HEK293 (cell line): ENCODE data around the gene UFC1.

Experiments
- CTCF ChIA-PET: fragments of 350-600 bp; formaldehyde crosslinking; extraction: SDS; loops from one replicate; lab custom pipeline; 2021; ENCODE audit warnings: antibody characterized with exemption; lab: Yijun Ruan, JAX
- POLR2A ChIA-PET: fragments of 300-600 bp; formaldehyde crosslinking; extraction: SDS; loops from one replicate; lab custom pipeline; 2020; ENCODE audit warnings: antibody characterized with exemption, inconsistent platforms; lab: Yijun Ruan, JAX
- H3K27ac ChIP-seq: fragments of 200-500 bp; sonication (Bioruptor generic); 2 replicates; pipeline ENCODE4 v1.5.1; 2014; ENCODE audit warnings: low read depth, low read length, control low read depth, inconsistent platforms; ENCODE audit errors: extremely low read depth
- H3K36me3 ChIP-seq, 2 experiments: fragments of 200-500 bp in 1 of 2; sonication (Bioruptor generic) in 1 of 2; 1 replicate in 1 of 2; 2 replicates in 1 of 2; pipeline ENCODE4 v1.5.1; 2014 to 2017; ENCODE audit warnings: inconsistent platforms in 2 of 2, low read length in 2 of 2; ENCODE audit not compliant: control insufficient read depth in 2 of 2, insufficient read depth in 1 of 2
- H3K4me1 ChIP-seq: fragments of 200-500 bp; sonication (Bioruptor generic); 2 replicates; pipeline ENCODE4 v1.5.1; 2014; ENCODE audit warnings: mild to moderate bottlenecking, low read length, inconsistent platforms; ENCODE audit not compliant: control insufficient read depth, insufficient read depth
- H3K4me3 ChIP-seq: 2 replicates; pipeline ENCODE4 v1.5.1; 2011; ENCODE audit warnings: low read depth, mild to moderate bottlenecking, control low read depth, low read length, moderate library complexity
- H3K9me3 ChIP-seq: fragments of 200-500 bp; sonication (Bioruptor generic); 2 replicates; pipeline ENCODE4 v1.5.1; 2014; ENCODE audit warnings: low read depth, low read length, inconsistent platforms; ENCODE audit not compliant: control insufficient read depth, insufficient read depth
- MYNN ChIP-seq: fragments of 450-650 bp; formaldehyde crosslinking; IDR thresholded peaks from 2 replicates; pipeline ENCODE4 v1.5.1; 2016; ENCODE audit warnings: missing biosample characterization, missing genetic modification characterization, borderline replicate concordance
- OSR2 ChIP-seq: fragments of 450-650 bp; formaldehyde crosslinking; IDR thresholded peaks from 2 replicates; pipeline ENCODE4 v1.5.1; 2016; ENCODE audit warnings: missing biosample characterization, missing genetic modification characterization
- OVOL3 ChIP-seq: fragments of 450-650 bp; formaldehyde crosslinking; IDR thresholded peaks from 2 replicates; pipeline ENCODE4 v1.5.1; 2016; ENCODE audit warnings: missing biosample characterization, missing genetic modification characterization
- PBX3 ChIP-seq: sonication (generic); formaldehyde crosslinking; IDR thresholded peaks from 2 replicates; pipeline ENCODE4 v1.8.1; 2022; ENCODE audit warnings: mild to moderate bottlenecking, moderate library complexity, missing genetic modification reagents
- PRDM4 ChIP-seq: fragments of 450-650 bp; formaldehyde crosslinking; IDR thresholded peaks from 2 replicates; pipeline ENCODE4 v1.5.1; 2017; ENCODE audit warnings: missing biosample characterization, missing genetic modification characterization
- RBAK ChIP-seq: fragments of 450-650 bp; formaldehyde crosslinking; IDR thresholded peaks from 2 replicates; pipeline ENCODE4 v1.5.1; 2016; ENCODE audit warnings: missing biosample characterization, missing genetic modification characterization
- REST ChIP-seq: fragments of 450-650 bp; formaldehyde crosslinking; IDR thresholded peaks from 2 replicates; pipeline ENCODE4 v1.5.1; 2016; ENCODE audit warnings: missing biosample characterization, missing genetic modification characterization
- SETDB1 ChIP-seq: IDR thresholded peaks from one replicate; pipeline ENCODE4 v1.6.1; 2017; ENCODE audit warnings: mild to moderate bottlenecking, low read length, moderate library complexity, mixed read lengths; ENCODE audit not compliant: insufficient read length
- SP2 ChIP-seq: fragments of 450-650 bp; formaldehyde crosslinking; IDR thresholded peaks from 2 replicates; pipeline ENCODE4 v1.5.1; 2016; ENCODE audit warnings: missing biosample characterization, missing genetic modification characterization
- ZBTB17 ChIP-seq: fragments of 450-650 bp; formaldehyde crosslinking; IDR thresholded peaks from 2 replicates; pipeline ENCODE4 v1.5.1; 2016; ENCODE audit warnings: missing biosample characterization, missing genetic modification characterization
- ZBTB20 ChIP-seq: fragments of 450-650 bp; formaldehyde crosslinking; IDR thresholded peaks from 2 replicates; pipeline ENCODE4 v1.5.1; 2016; ENCODE audit warnings: missing biosample characterization, missing genetic modification characterization
- ZBTB21 ChIP-seq: fragments of 450-650 bp; formaldehyde crosslinking; IDR thresholded peaks from 2 replicates; pipeline ENCODE4 v1.5.1; 2017; ENCODE audit warnings: missing biosample characterization, missing genetic modification characterization
- ZNF140 ChIP-seq: fragments of 450-650 bp; formaldehyde crosslinking; IDR thresholded peaks from 2 replicates; pipeline ENCODE4 v1.5.1; 2016; ENCODE audit warnings: missing biosample characterization, missing genetic modification characterization
- ZNF155 ChIP-seq: fragments of 450-650 bp; formaldehyde crosslinking; IDR thresholded peaks from 2 replicates; pipeline ENCODE4 v1.5.1; 2016; ENCODE audit warnings: missing biosample characterization, missing genetic modification characterization
- ZNF174 ChIP-seq: fragments of 450-650 bp; formaldehyde crosslinking; IDR thresholded peaks from 2 replicates; pipeline ENCODE4 v1.5.0; 2017; ENCODE audit warnings: missing biosample characterization, mild to moderate bottlenecking, missing genetic modification characterization
- ZNF221 ChIP-seq: fragments of 450-650 bp; formaldehyde crosslinking; IDR thresholded peaks from 2 replicates; pipeline ENCODE4 v1.5.1; 2017; ENCODE audit warnings: missing biosample characterization, missing genetic modification characterization, borderline replicate concordance
- ZNF362 ChIP-seq: fragments of 450-650 bp; formaldehyde crosslinking; IDR thresholded peaks from 2 replicates; pipeline ENCODE4 v1.5.1; 2016; ENCODE audit warnings: missing biosample characterization, missing genetic modification characterization
- ZNF488 ChIP-seq: fragments of 450-650 bp; formaldehyde crosslinking; IDR thresholded peaks from 2 replicates; pipeline ENCODE4 v1.5.1; 2016; ENCODE audit warnings: missing biosample characterization, missing genetic modification characterization
- ZNF510 ChIP-seq: fragments of 450-650 bp; formaldehyde crosslinking; IDR thresholded peaks from 2 replicates; pipeline ENCODE4 v1.5.1; 2018; ENCODE audit warnings: mild to moderate bottlenecking, missing genetic modification characterization, missing biosample characterization; ENCODE audit not compliant: insufficient replicate concordance
- ZNF558 ChIP-seq: fragments of 450-650 bp; formaldehyde crosslinking; IDR thresholded peaks from 2 replicates; pipeline ENCODE4 v1.5.1; 2016; ENCODE audit warnings: missing biosample characterization, missing genetic modification characterization
- ZNF768 ChIP-seq: fragments of 450-650 bp; formaldehyde crosslinking; IDR thresholded peaks from 2 replicates; pipeline ENCODE4 v1.5.1; 2018; ENCODE audit warnings: missing biosample characterization, mild to moderate bottlenecking, missing genetic modification characterization
- ZSCAN5A ChIP-seq: fragments of 450-650 bp; formaldehyde crosslinking; IDR thresholded peaks from 2 replicates; pipeline ENCODE4 v1.5.1; 2016; ENCODE audit warnings: missing biosample characterization, missing genetic modification characterization

The UFC1 gene

GRCh38 chr1:161198194-161198896 is 44.6 kb downstream of the UFC1 start (continued):
- peak; percentile 32; the same call in 1 of the 2 replicates for TF ChIP-seq REST (tag by site-specific recombination)
- 0 out of 2 replicates have a peak, but pooled peaks have one; percentile 44 for TF ChIP-seq PBX3 (CRISPR knock-in tag)

- CTCF ChIA-PET, result interaction anchor here (0.7 to 1.9 kb wide), 7 partner anchors 10 to 183 kb away, joined by 3 to 14 read pairs (median 4); no protein-coding TSS in a partner anchor
- TF ChIP-seq ZNF768 (tag by site-specific recombination) (no peak), ZNF155 (tag by site-specific recombination) (no peak), ZBTB20 (tag by site-specific recombination) (0 out of 2 replicates have a peak, but pooled peaks have one; percentile 7), SETDB1 (no peak), PRDM4 (tag by site-specific recombination) (no peak), ZNF362 (tag by site-specific recombination) (peak; percentile 48; the same call in 1 of the 2 replicates), ZNF558 (0 out of 2 replicates have a peak, but pooled peaks have one; percentile 25), ZNF140 (tag by site-specific recombination) (no peak), ZSCAN5A (no peak), SP2 (tag by site-specific recombination) (peak; percentile 36), OVOL3 (no peak), ZNF488 (tag by site-specific recombination) (no peak), ZNF510 (tag by site-specific recombination) (no peak), ZNF174 (tag by site-specific recombination) (no peak), RBAK (tag by site-specific recombination) (no peak), MYNN (no peak), ZBTB17 (peak; percentile 71; the same call in 1 of the 2 replicates), ZNF221 (tag by site-specific recombination) (no peak), OSR2 (no peak), ZBTB21 (tag by site-specific recombination) (no peak)
- TF ChIP-seq, all 188 proteins: peak for 5
- Histone ChIP-seq H3K36me3 (peaks cover 8% of the 10 kb centered on the region in 2 experiments; a peak in 2 of 3 replicates), H3K9me3 (no peaks in the 10 kb centered on the region), H3K4me3 (no peak within 1 kb of the TSS), H3K27ac (no peak within 1 kb of the TSS; the same call in 1 of the 2 replicates), H3K4me1 (peaks cover 9% of the 10 kb centered on the region; the same call in 1 of the 2 replicates)
- POLR2A ChIA-PET, result interaction anchor here (0.5 to 1.9 kb wide), 7 partner anchors 10 to 241 kb away, joined by 3 to 7 read pairs (median 3); partner anchors contain the start of gene TOMM40L
Measured at GRCh38 chr1:161198897-161199431, 45.2 kb downstream of the UFC1 start, which contains the start of gene ADAMTS4. ADAMTS4 (minus strand) TSS chr1:161199054; CDS start chr1:161198627, 427 bp downstream.
